HG02678 (cell line): ENCODE measurements around the gene HHIPL1.

ENCODE experiments used
- ATAC-seq: cut with Tn5 transposase; IDR thresholded peaks from one replicate; pipeline ENCODE4 v1.9.1; 2021; ENCODE audit warnings: mild to moderate bottlenecking, moderate library complexity; ENCODE audit not compliant: unreplicated experiment

Gene HHIPL1

DNA sequence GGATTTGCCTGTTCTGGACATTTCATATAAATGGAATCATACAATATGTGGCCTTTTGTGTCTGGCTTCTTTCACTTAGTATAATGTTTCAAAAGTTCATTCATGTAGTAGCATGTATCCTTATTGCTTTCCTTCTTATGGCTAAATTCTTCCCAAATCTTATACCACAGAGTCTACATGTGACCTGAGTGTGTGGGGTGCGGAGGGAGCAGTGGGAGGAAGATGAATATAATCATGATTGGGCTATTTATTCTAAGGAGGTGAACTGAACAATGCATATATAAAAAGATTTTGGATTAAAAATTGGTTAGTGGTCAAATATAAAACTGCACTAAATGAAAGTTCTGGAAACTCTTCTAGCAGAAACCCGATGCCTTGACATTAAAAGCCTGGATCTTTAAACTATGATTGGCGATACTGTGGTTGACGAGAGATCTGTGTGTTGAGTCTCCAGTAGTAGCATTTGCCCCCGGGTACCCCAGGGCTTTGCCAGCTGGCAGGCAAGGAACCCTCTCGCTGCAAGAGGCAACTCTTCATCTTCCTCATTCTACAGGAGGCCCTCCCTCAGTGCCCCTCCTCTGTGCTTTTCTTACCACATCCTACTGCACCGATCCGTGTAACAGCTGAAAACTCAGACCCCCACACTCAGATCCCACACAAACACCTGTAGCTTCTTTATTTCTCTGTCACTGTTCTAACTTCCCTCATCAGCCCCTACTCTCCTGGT, 41.8 kb downstream of the HHIPL1 start:
- ATAC-seq: no peak

DNA sequence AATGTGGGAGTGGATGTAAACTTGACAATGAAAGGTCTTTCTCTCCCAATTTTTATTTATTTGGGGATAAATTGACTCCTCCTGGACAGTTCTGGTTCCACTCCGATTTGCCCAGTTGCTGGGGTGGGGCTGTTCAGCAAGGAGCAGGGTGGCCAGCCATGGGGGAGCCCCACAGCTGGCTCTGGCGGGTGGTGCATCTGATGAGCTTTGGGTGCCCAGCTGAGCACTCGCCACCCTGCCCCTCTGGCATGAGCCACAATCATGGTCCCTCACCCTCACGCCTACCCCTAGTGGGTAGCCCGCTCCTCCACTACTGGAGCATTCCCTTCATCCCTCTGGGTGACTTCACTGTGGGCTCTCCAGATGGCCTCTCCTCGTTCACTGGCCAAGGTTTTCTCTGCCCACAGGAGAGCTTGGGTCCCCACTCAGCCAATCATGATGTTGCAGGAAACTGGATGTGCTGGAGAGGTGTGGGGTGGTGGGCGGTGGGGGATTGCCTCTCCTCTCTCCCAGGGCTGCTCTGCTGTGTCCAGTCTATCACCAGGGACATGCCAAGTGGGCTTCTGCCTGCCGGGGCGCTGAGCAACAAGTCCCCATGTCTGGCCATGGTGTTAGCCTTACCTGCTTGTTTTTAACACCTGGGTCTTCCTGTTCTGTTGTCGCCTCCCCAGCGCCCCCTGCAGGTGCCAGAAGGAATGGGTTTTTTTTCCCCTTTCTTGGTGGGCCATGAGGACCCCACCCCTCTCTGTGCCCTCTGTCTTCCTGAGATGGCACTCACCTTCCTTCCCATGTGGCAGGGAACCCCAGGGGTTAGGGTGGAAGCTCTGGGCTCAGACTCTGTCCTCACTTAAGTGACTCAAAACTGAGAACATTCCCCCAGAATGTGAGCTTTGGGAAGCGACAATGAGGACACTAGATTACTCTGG, 42.6 kb downstream of the HHIPL1 start:
- ATAC-seq: no peak

DNA sequence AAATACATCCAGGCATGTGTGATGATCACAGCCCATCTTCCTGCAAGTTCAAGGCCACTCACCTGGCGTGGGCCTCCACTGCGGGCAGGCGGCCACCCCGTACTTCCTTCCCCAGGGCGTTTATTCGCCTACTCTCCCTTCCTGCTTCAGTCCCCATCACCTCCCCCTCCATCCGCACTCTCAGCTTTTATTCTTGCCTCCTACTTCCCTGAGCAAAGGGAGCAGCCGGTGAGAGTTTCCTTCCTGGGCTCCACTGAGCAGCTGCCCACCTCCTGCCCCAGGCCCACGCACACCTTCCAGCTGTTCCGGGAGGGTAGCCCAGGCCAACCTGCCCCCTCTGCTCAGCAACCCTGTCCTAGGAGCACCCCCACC, 43.3 kb downstream of the HHIPL1 start:
- ATAC-seq: no peak

DNA sequence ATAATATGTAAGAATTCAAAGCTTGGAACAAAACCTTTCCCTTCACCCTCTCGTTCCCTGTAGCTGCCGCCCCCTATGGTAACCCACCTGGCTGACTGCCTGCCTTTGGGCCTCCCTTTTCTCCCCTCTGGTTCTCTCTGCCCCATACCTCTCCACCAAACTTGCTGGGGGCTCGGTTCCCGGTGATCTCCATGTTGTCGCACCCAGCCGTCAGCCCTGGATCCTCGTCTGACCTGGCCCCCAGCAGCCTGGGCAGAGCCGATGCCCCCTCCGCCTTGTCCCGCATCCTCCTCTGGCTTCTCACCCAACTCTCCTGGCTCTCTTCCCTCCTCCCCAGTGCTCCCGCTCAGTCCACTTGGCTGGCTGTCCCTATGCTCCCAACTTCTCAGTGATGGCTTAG, 43.7 kb downstream of the HHIPL1 start:
- ATAC-seq: no peak

DNA sequence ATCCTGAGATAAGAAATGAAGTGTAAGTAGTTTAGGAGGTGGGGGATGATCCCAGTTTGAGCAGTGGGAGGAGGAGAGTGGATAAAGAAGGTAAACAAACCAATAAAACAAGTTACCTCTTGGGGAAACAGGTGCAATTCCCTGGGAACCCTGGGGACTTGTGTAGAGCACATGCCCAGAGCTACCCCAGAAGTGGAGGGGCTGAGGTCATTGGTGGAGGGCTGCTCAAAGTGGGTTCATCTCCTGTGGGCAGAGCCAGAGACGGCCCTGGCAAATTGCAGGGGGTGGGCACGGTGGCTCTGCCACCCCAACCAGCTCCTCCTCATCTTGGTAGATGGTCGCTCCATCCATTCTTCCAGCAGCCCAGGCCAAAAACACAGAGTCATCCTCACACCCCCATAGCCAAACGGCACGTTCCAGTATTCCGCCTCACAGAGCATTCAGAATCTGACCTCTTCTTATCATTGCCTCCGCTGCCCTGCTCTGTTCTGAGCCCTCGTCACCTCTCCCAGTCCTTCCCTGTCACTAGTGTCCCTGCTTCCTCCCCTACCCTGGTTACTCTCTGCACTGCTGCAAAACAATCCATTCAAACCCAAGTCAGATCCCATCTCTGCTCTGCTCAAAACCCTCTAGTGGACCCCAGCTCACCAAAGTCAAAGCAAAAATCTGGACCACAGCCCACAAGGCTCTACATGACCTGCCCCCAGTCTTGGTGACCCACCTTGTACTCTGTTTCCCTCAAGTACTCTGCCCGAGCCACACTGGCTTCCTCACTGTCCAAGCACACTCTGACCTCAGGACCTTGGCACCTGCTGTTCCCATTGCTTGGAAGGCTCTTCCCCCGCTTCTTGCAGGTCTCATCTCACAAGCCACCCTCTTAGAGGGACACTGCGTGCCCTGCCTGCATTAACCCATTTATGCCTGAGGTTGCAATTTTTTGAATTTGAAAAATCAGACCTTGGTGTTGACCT, 44.6 kb downstream of the HHIPL1 start:
- no peak for ATAC-seq

DNA sequence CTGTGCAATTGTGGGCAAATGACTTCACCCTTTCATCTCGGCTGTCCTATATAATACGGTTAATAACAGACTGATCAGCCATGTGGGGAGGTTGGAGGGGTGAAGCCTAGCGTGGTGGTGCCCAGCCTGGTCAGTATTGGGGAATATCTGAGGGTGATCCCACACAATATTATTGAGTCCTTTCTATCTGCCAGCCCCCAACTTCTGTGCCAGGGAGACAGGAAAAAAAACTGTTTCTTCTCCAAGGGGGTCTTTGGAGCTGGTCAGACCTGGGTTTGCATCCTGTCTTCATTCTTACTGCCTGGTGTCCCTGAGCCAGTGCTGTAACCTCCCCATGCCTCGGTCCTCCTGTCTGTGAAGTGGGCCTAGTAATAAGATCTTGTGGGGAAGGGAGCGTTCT, 45.7 kb downstream of the HHIPL1 start:
- ATAC-seq: no peak

DNA sequence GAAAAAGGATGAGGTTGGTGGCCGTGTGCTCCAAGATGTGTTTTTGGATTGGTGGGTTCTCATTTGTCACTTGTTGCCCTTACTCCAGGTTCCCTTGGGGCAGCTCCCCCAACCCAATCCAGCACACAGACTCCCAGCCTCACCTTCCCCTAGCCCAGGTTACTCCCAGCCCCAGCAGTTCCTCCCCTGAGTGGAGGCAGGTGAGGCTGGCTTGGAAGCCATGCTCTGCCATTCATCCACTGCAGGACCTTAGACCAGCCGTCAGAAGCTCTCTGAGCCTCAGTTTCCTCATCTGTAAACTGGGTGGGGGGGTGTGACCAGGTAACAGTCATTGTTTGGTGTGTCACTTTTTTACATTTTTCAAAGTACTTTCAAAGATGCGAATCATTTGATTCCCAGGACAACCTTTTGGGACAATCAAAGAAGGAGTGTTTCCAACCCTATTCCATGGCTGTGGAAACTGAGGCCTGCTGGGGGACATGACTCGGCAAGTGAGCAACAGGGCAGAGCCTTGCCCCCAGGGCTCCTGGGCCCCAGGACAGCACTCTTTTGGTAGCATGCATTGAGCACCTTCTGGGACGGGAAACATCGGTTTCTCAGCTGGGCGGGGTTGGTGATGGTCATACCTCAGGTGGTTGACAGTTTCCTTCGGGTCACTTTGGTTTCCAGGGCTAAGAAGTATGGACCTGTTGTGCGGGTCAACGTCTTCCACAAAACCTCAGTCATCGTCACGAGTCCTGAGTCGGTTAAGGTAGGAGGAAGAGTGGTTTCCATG, 46.4 kb downstream of the HHIPL1 start:
- no peak for ATAC-seq

DNA sequence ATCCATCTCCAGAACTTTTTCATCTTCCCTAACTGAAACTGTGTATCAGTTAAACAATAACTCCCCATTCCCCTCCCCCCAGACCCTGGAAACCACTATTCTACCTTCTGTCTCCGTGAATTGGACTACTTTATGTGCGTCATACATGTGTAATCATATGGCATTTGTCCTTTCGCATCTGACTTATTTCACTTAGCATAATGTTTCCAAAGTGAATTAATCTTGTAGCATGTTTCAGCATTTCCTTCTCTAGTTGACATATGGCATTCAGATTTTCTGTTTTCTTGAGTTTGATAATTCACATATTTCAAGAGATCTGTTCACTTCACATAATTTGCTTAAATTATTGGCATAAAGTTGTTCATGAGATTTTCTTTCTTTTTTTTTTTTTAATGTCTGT, 49.0 kb downstream of the HHIPL1 start:
- ATAC-seq: no peak

DNA sequence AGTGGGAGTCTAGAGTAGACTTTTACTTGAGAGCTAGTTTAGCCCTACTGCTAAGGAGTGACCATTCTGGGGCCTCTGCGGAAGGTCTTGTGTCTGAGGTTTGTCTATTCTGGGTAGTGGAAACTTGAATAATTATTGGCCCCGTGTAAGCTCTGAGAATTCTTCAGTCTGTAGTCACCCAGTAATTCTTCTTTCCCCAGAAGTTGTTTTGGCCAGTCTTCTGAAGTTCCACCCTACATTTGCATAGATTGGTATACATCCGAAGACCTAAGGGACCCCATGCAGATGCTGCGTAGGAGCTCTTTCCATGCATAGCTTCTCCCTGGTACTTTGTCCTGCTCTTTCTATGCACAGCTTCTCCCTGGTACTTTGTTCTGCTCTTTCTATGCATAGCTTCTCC, 52.0 kb downstream of the HHIPL1 start:
- no peak for ATAC-seq

DNA sequence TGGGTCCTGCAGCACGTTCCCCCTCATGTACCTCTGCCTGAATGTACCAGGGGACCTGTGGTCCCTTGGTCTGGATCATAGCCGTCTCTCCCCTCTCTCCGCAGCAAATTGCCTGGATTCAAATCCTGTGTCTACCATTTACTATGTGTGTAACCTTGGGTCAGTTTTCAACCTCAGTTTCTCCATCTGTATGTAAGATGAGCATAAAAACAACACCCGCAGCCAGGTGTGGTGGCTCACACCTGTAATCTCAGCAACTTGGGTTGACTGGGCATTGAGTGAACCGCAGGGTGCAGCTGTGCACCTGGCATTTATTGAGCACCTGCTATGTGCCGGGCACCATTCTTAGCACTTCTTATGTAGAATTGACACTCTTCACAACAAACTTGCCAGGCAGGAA, 53.3 kb downstream of the HHIPL1 start:
- no peak for ATAC-seq

DNA sequence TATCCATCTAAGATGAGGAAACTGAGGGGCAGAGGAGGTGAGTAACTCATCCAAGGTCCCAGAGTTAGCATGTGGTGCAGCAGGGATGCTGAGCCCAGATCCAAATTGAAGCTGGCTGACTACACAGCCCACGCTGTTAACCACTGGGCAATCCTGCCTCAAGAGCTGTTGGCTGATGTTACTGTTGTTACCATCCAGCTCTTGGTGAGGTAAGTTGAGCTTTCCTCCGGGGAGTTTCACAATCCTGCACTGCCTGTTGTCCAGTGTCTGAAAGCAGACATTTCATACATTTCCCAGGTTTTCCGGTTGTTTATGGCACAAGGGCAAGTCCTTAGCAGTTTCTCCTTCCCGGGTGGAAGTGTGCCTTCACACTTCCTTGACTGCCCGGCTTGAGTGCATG, 53.7 kb downstream of the HHIPL1 start:
- no peak for ATAC-seq

DNA sequence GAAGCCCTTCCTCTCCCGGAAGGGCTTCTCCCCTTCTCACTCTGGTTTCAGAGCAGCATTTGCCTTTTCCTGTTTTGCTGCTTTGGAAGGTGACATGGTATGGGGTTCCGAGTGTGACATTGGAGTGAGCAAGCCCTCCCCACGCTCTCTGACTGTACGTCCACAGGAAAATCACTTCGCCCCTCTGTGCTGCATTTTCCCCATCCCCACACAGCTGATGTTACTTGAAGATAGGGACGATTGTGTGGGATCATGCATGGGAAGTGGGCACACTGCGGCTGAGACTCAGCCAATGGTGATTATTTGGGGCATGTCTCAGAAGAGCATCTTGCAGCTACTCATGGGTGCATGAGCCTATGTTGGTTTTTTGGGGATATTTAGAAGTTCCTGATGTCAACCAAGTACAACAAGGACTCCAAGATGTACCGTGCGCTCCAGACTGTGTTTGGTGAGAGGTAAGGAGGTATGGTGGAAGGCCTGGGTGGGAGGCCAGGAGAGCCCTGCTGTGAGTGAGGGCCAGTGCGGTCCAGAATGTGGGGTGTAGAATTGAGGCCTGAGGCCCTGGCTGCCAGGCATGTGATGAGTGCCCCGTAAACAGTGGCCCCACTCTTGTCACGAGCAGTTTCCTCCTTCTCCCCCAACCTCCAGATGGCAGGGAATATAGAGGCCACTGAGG, 54.3 kb downstream of the HHIPL1 start:
- ATAC-seq: no peak

DNA sequence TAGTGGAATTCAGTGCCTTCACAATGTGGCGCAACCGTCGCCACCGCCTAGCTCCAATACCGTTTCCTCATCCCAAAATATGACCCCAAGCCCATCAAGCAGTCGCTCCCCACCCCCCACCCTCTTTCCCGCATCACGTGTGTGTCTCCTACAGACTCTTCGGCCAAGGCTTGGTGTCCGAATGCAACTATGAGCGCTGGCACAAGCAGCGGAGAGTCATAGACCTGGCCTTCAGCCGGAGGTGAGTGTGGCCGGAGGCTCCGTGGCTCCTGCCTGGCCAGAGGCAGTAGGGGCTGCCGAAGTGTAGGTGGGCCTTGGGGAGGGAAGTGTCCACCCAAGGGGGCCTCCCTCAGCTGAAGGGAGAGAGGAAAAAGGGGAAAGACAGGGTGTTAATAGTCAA, 54.9 kb downstream of the HHIPL1 start:
- no peak for ATAC-seq

DNA sequence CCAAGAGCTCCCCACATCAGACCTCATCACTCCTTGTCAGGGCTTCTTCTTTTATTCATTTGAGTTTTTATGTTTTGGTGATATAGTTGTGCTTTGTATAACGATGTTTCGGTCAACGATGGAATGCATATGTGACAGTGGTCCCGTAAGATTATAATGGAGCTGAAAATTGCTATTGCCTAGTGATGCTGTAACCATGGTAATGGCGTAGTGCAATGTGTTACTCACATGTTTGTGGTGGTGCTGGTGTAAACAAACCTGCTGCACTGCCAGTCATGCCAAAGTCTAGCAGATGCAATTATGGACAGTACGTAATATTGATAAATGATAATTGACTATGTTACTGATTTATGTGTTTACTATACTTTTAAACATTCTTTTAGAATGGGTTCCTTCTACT, 55.5 kb downstream of the HHIPL1 start:
- ATAC-seq: no peak

DNA sequence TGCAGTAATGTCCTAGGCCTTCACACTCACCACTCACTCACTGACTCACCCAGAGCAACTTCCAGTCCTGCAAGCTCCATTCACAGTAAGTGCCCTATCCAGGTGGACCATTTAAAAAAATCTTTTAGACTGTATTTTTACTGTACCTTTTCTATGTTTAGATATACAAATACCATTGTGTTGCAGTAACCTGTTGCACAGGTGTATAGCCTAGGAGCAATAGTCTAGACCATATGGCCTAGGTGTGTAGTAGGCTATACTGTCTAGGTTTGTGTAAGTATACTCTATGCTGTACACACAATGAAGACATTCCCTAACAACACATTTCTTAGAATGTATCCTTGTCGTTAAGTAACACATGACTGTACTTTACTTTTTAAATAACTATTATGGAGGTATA, 56.3 kb downstream of the HHIPL1 start:
- ATAC-seq: no peak

DNA sequence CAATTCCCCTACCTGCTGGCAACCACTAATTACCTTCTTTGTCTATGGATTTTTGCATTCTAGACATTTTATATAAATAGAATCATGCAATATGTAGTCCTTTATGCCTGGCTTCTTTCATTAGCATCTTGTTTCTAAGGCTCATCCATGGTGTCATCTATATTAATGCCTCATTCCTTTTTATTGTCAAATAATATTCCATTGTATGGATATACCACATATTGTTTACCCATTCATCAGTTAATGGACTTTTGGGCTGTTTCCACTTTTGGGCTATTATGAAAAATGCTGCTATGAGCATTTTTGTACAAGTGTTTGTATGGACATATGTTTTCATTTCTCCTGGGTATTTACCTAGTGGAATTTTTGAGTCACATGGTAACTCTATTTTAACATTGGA, 57.2 kb downstream of the HHIPL1 start:
- no peak for ATAC-seq

DNA sequence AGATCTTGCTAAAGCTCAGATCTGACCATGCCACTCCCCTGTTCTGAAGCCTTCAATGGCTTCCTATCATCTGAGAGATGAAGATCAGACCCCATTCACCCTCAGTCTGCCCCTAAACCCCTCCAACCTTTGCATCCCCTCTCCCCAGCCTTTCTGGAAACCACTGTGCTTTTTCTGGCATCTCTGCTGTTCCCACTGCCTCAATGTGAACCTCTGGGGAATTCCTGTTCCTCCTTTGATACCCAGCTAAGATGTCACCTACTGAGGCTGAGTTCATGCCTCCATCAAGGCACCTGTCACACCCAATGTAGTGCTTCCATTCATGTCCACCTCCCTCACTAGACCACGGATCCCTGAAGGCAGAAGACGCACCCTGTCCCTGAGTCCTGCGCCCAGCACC, 58.5 kb downstream of the HHIPL1 start:
- no peak for ATAC-seq

DNA sequence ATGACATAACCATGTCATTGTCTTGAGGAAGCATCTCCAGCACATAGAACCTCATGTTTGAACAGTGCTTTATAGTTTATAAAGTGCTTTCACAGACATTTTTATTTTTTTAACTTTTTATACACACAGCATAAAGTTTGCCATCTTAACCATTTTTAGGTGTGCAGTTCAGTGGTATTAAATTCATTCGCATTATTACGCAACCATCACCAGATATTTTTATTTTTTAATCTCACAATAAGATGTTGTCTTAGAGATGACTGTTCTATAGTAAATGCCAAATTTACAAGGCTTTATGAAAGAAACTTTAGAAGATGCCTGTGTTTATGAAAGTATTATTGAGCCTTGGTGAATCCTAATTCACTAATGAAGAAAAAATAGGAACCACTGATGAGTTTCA, 59.1 kb downstream of the HHIPL1 start:
- ATAC-seq: no peak

DNA sequence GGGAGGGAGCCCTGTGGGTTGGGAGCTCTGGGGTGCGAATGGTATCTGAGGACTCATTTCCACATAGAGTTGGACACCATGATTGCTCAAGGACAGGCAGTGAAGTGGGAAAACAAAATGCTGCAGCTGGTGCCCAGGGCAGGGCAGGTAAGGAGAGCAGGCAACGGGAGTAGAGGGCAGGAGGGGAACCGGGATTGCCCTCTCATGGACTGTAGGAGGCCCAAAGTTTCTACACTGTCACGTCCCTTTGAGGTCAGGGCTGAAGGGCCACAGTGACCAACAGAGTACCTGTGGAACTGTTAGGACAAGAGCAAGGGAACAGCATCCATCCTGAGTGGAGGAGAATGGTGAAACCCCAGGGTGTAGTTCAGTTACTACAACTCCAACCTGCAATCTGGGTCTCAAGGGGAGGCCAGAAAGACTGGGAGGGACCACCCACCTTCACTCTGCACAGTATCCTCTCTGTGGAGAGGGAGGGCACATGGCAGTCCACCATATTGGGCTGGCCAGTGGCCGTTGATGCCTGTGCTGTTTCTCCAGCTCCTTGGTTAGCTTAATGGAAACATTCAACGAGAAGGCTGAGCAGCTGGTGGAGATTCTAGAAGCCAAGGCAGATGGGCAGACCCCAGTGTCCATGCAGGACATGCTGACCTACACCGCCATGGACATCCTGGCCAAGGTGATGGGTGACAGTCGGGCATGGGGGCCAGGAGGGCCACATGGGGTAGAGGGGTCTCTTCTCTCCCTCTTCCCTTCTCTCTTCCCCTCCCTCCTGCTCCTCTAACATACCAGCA, 61.4 kb downstream of the HHIPL1 start:
- no peak for ATAC-seq
